GM18907 (cell line): ENCODE data around the gene SH3BGRL3.
A peak's percentile ranks its signal among the peaks of the same experiment; 100 is the strongest.
"Not testable (repeated sequence)": the region's sequence is repeated elsewhere in the genome, so short reads cannot be mapped to it uniquely, and the experiment has no call there.

Experiments used
- ATAC-seq: cut with Tn5 transposase; IDR thresholded peaks from one replicate; pipeline ENCODE4 v1.9.1; 2021; ENCODE audit warnings: mild to moderate bottlenecking, moderate library complexity; ENCODE audit not compliant: unreplicated experiment

SH3BGRL3 gene

DNA sequence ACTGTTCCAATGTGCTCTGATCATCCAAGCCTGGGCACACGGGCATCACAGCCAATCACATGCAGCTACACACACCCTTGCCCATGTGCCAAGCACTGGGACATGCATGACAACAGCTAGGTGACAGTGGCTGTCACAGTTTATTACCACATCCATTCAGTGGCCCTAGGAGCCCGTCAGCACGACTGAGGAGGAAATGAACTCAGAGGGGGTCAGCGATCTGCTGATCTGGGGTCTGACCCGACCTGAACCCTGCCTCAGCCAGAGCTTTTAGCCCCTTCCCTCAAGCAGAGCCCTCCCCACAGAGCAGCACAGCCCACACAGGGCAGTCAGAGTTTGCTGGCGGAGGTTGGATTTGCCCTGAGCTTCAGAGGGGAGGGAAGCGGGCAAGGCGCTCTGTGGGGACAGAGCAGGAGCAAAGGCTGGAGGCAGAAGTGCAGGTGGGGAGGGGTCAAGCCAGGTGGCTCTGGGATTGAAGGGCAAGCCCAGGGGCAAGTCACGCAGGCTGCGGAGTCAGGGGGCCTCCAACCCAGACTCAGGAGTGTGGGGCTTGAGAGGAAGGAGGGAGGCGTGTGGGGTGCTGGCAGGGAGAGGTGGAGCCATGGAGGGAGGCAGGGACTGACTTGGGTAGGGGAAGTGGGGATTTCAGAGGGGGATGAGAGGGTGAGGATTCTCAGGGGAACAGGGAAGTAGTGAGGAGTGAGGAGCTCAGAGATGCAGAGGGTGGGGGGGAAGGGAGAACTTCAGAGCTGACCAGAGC lies 10.4 kb downstream of the SH3BGRL3 start:
- ATAC-seq: no peak

GRCh38 chr1:26290882-26291261 lies 11.0 kb downstream of the SH3BGRL3 start:
- ATAC-seq: no peak

GRCh38 chr1:26291433-26291832 lies 11.5 kb downstream of the SH3BGRL3 start:
- no peak for ATAC-seq

GRCh38 chr1:26291939-26292338 lies 12.1 kb downstream of the SH3BGRL3 start:
- ATAC-seq: no peak

DNA sequence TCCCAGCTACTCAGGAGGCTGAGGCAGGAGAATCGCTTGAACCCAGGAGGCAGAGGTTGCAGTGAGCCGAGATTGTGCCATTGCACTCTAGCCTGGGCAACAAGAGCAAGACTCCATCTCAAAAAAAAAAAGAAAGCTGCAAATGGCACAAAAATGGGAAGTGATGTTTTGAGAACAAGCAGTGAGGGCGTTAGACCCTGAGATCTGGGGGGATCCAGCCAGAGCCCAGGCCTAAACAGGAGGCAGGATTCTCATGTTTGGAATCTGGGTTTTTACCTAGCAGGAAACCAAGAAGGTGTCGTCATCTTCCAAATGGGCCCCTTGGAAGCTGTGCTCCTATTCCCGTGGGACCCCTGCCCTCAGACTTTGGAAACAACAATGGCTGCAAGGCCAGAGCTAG lies 12.8 kb downstream of the SH3BGRL3 start:
- not testable (repeated sequence) for ATAC-seq

- ATAC-seq: no peak
Measured at GRCh38 chr1:26293911-26294463, 14.1 kb downstream of the SH3BGRL3 start.

DNA sequence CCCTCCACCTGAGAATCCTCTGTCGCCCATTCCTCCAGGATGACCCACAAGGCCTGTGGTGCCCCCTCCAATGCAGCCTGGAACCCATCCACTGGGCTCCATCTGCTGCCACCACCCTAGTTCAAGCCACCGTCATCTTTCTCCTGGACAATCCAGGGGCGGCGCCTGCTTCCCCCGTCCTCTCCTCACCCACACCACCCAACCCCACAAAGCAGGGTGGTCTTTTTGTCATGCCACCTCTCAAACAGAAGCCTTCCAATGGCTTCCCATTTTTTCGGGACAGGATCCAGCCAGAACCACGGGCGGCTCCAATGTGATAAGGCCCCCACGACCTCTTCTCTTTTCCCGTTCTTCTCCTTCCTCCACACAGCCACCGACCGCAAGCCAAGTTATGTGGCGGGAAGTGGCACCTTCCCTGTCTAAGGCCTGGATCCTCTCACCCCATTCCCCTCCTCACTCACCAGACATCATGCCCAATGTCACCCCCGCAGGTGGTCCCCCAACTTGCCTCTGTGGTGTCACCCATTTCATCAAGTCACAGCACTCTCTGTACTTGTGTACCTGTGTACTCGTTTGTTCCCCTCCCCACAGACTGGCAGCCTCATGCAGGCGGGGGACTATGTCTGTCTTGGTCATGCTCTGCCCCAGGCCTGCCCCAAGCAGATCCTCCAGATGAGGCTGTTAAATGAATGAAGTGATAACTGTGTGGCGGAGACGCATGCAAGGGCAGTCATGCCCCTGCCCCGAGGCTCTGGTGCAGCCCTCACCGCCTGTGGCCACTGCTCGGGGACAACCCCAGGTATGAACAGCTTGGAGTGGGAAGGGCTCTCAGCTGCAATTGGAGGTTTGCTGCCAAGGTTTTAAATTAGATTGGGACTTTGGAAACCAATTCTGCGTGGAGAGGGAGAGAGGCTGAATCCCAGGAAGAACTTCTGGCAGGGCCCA lies 15.6 kb downstream of the SH3BGRL3 start:
- ATAC-seq: no peak

DNA sequence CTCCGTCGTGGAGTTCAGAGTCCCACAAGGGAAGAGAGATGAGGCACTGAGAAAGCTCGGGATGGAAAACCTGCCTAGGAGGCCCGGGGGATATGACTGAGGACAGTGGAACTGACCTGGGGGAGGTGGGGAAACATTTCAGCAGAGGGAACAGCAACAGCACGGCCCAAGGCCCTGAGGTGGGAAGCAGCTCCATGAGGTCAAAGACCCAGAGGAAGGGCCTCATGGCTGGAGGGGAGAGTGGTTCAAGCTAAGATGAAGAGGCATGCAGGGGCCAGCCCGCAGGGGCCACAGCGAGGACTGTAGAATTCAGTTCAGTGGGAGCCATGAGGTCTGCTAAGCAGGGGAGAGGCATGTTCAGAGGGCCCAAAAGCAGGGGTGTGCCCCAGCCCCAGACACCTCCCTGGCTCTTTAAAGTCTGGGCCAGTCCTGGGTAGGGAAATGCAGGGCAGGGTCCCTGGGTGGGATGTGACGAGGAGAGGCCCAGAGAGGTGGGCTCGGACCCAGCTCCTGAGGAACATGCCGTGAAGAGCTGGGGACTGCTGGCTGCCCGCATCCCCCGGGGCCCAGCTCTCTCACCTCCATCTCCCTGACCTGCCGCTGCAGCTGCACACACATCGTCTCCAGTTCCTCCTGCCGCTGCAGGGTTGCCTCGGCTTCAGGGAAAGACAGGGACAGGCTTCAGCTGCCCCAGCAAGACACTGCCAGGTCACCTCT lies 16.6 kb downstream of the SH3BGRL3 start:
- ATAC-seq: no peak

DNA sequence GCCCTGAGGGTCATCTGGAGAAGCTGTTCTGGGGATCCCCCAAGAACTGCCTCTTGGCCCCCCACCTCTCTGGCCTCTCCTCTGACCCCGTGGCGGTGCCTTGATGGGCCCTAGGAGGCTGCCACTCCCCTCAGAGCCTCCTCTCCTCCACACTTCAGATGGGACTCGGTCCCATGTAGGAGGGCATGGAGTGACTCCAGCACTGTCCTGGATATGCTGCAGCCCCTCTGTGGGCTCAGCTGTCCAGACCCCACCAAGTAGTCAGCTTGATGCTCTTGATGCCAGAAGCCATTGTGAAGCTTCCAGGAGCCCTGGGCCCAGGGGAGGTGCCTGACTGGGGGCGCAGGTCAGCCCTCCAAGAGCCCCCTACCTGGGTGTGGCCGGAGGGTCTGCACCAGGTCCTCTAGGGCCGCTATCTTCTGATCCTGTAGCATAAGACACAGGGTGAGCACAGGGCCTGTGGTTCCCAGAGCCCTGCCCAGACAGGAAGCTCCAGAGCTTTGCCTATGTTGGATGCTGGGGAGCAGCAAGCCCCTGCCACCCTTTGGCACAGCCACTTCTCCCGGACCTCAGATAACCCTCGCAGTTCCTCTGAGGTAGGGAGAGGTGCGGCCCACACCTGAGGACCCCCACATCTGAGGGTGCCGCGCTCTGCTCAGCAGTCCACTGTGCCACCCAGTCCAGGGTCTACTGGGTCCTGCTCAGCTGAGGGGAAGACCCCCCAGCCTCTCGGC lies 17.3 kb downstream of the SH3BGRL3 start:
- ATAC-seq: no peak

DNA sequence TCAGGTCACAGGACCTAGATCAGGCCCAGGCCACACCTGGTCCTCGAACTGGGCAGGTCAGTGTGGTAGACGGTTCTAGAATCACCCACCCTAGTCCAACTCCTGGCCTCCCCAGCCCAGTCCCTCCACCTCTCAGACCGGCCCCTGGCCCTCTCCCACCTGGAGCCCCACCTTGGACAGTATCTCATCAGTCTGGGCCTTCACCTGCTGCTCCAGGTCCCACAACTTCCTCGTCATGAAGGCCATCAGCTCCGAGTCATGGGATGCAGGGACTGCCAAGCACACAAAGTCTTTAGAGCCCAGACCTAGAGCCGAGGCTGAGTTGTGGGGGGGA lies 17.9 kb downstream of the SH3BGRL3 start:
- ATAC-seq: no peak

GRCh38 chr1:26300578-26301275 lies 20.8 kb downstream of the SH3BGRL3 start:
- ATAC-seq: no peak

- ATAC-seq: no peak
Measured at GRCh38 chr1:26302733-26303405, 23.0 kb downstream of the SH3BGRL3 start.

DNA sequence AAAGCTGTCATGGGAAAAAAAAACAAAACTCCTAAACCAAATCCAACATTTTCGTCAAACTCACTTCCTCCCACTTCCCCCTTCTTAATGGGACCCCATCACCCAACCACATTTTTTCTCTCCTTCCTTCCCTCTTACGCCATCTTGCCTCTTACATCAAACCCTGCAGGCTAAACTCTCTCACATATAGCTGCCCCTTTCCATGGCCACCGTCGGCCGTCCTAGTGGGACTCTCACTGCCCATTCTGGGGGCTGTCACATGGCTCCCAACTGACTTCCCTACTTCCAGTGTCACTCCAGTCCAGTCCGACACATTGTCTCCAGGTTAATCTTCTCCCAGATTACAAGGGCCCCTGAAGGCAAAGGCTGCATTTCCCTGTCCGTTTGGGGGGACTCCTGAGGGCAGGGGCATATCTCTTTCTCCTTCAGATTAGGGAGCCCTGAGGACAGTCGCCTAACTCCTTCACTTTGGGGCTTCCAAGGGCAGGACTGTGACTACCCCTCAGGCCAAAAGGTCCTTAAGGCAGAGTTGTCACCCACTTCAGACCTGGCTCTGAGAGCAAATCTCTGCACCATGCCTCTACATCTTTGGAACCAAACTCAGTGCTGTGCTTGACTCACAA lies 25.9 kb downstream of the SH3BGRL3 start:
- ATAC-seq: peak; percentile 23

DNA sequence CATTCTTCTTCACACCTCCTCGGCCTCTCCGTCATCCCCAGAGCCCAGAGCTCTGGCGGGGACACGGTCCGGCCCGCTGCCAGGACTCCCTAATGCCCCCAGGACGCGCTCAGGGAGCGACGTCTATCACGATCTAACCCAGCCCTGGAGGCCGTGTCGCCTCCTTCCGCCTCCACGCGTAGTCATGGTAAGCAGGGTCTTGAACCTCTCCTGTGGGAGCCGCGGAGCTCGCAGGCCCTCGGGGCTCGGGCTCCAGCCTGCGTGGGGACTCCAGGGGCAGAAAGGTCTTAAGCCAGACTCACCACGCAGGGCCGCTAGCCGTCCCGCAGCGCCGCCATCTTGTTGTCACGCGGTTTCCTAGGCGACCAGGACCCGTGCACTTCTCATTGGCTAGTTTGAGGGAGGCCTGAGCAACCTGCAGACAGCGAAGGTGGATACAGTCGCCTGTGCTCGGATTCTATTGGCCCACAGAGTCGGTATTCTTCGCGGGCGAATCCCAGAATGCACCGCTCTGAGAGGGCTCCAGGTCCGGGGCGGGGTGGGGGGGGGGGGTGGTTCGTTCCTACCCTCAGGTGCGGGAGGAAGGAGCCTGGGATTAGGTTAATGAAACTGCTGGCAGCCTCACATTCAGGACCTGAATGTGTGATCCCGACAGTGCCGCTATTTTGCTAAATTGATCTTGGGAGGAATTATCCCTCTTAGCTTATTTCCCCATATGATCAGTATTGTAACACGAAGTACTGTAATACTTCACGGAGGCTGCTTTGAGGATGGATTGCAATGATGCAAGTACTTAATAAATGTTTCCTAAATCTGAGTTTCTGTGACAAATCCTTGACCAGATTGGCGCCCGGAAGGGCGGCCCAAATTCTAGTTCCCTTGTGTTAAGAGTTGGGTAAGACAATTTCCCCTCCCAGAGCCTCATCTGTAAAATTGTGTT lies 26.7 kb downstream of the SH3BGRL3 start, which contains the start of gene UBXN11:
UBXN11 (minus strand) TSS at position 347 of the 940 bp plus-strand sequence. CDS start 3,753 bp downstream, outside the sequence.
- peak; percentile 94 for ATAC-seq

DNA sequence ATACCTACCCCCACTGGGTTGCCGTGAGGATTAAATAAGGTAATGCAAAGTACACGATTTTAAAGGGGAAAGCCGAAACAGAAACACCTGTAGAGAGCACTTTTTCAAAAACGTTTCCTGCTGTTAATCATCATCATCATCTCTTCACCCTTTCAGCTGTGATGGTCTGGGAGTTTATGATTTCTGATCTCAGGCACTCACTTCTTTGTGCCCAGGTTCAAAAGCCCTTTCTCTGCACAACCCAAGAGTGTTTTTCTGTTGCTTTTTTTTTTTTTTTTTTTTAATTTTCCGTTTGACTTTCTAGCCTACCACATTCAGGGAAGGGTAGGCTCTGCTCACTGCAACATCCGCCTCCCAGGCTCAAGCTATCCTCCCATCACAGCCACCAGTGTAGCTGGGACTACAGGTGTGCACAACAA lies 27.5 kb downstream of the SH3BGRL3 start:
- ATAC-seq: no peak

GRCh38 chr1:26307966-26308899 lies 28.3 kb downstream of the SH3BGRL3 start:
- ATAC-seq: not testable (repeated sequence)
